WTC11 (cell line): ENCODE results near the gene HSP90AB1. TPM values are rescaled to one million over a fixed set of nuclear protein-coding genes. Genes with fewer than 3 reads are reported as not detected.

Experiments used
- ATAC-seq: fragments of 200-7000 bp; cut with Tn5 transposase; 2 replicates; pipeline ENCODE4 v1.10.0; 2021; ENCODE audit warnings: mild to moderate bottlenecking, moderate library complexity
- CTCF ChIA-PET: fragments of 300-600 bp; sonication (Branson Sonifier 250); formaldehyde crosslinking; loops from one replicate; lab custom pipeline; 2021; ENCODE audit warnings: antibody characterized with exemption; lab: Charles Lee
- POLR2A ChIA-PET: fragments of 350-600 bp; sonication (Branson Sonifier 250); formaldehyde crosslinking; loops from one replicate; lab custom pipeline; 2021; ENCODE audit warnings: antibody characterized with exemption; lab: Charles Lee
- DNase-seq: peaks from one replicate; pipeline ENCODE4 v3.0.0; 2021; ENCODE audit warnings: low spot score
- H3K27ac Mint-ChIP-seq: 2 replicates; pipeline ENCODE4 v1.8.0; 2021; ENCODE audit warnings: mixed read lengths
- H3K27me3 Mint-ChIP-seq: 2 replicates; pipeline ENCODE4 v1.8.0; 2021; ENCODE audit warnings: low read depth, mild to moderate bottlenecking, moderate library complexity, mixed read lengths
- H3K36me3 Mint-ChIP-seq: 2 replicates; pipeline ENCODE4 v1.8.0; 2021; ENCODE audit warnings: mixed read lengths
- H3K4me1 Mint-ChIP-seq: 2 replicates; pipeline ENCODE4 v1.8.0; 2022; ENCODE audit warnings: mixed read lengths
- H3K4me3 Mint-ChIP-seq: 2 replicates; pipeline ENCODE4 v1.8.0; 2021; ENCODE audit warnings: mild to moderate bottlenecking, moderate library complexity, mixed read lengths
- H3K9me3 Mint-ChIP-seq: 2 replicates; pipeline ENCODE4 v1.8.0; 2021; ENCODE audit warnings: mixed read lengths
- CBFB ChIP-seq: sonication (generic); formaldehyde crosslinking; IDR thresholded peaks from 2 replicates; pipeline ENCODE4 v1.8.1; 2022; ENCODE audit warnings: mild to moderate bottlenecking, low read depth, missing genetic modification reagents
- FOXK1 ChIP-seq: sonication (generic); formaldehyde crosslinking; IDR thresholded peaks from 2 replicates; pipeline ENCODE4 v1.8.0; 2022; ENCODE audit warnings: mild to moderate bottlenecking, moderate library complexity, missing genetic modification reagents
- HMGA2 ChIP-seq: fragments of 250-450 bp; sonication (Bioruptor Pico); IDR thresholded peaks from 2 replicates; pipeline ENCODE4 v1.4.0; 2021; ENCODE audit warnings: mild to moderate bottlenecking, moderate library complexity
- NFATC4 ChIP-seq: fragments of 250-450 bp; sonication (Bioruptor Pico); IDR thresholded peaks from 2 replicates; pipeline ENCODE4 v1.9.0; 2021; ENCODE audit warnings: mild to moderate bottlenecking
- PRRX2 ChIP-seq: fragments of 250-450 bp; sonication (Bioruptor Pico); IDR thresholded peaks from 2 replicates; pipeline ENCODE4 v1.8.0; 2021; ENCODE audit warnings: mild to moderate bottlenecking
- ZNF671 ChIP-seq: fragments of 250-450 bp; sonication (Bioruptor Pico); IDR thresholded peaks from 2 replicates; pipeline ENCODE4 v1.8.0; 2021; ENCODE audit warnings: mild to moderate bottlenecking
- total RNA-seq: library from RNA; stranded (reverse); gene quantifications from 3 replicates; pipeline ENCODE4 v1.2.3, GENCODE V29; 2021
- TF ChIP-seq, protein P1 (sequence below): sonication (generic); formaldehyde crosslinking; IDR thresholded peaks from 2 replicates; pipeline ENCODE4 v1.8.0; 2023; ENCODE audit warnings: missing genetic modification reagents, mild to moderate bottlenecking, borderline replicate concordance
- TF ChIP-seq, protein P2 (sequence below): sonication (generic); formaldehyde crosslinking; IDR thresholded peaks from 2 replicates; pipeline ENCODE4 v1.8.1; 2022; ENCODE audit warnings: low read depth, mild to moderate bottlenecking, moderate library complexity, missing genetic modification reagents, borderline replicate concordance
- TF ChIP-seq, protein P3 (sequence below): sonication (generic); formaldehyde crosslinking; IDR thresholded peaks from 2 replicates; pipeline ENCODE4 v1.8.0; 2022; ENCODE audit warnings: mild to moderate bottlenecking, missing genetic modification reagents
- TF ChIP-seq, protein P4 (sequence below): sonication (generic); formaldehyde crosslinking; IDR thresholded peaks from 2 replicates; pipeline ENCODE4 v1.8.1; 2022; ENCODE audit warnings: low read depth, missing genetic modification reagents, borderline replicate concordance
- TF ChIP-seq, protein P5 (sequence below): sonication (generic); formaldehyde crosslinking; IDR thresholded peaks from 2 replicates; pipeline ENCODE4 v1.8.1; 2023; ENCODE audit warnings: mild to moderate bottlenecking, missing genetic modification reagents
- TF ChIP-seq, protein P6 (sequence below): sonication (generic); formaldehyde crosslinking; IDR thresholded peaks from 2 replicates; pipeline ENCODE4 v1.8.1; 2022; ENCODE audit warnings: mild to moderate bottlenecking, missing genetic modification reagents, moderate library complexity, borderline replicate concordance
- TF ChIP-seq, protein P7 (sequence below): sonication (generic); formaldehyde crosslinking; IDR thresholded peaks from 2 replicates; pipeline ENCODE4 v1.8.1; 2022; ENCODE audit warnings: missing genetic modification reagents, borderline replicate concordance

The HSP90AB1 gene
- total RNA-seq, 1 experiment from 2014 or later = 2,171 TPM

DNA sequence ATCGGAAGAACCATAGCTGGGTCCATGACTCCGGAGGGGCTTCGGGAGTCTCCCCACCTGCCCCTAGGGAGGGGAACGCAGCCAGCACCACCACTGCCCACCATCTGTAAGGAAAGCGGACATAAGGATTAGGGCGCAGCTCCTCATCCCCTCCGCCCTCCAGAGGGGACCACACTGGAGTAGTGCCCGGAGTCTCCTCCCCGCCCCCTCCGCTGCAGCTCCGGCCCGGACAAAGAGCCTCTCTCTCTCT, 9.8 kb downstream of the HSP90AB1 start:
- CTCF ChIA-PET = interaction anchor here (0.6 to 4.4 kb wide), 39 partner anchors 8 to 627 kb away, joined by 3 to 76 read pairs (median 4); partner anchors contain the start of genes AARS2, HSP90AB1, SLC29A1 and TMEM151B
- H3K27ac Mint-ChIP-seq = peak overlapping the region; percentile 87
- ATAC-seq (no peak), DNase-seq (no peak)
- H3K36me3 Mint-ChIP-seq = peaks cover 41% of the 10 kb centered on the region
- POLR2A ChIA-PET = interaction anchor here (0.5 to 3.7 kb wide), 18 partner anchors 10 to 330 kb away, joined by 3 to 83 read pairs (median 4); partner anchors contain the start of genes AARS2, CDC5L, HSP90AB1 and SLC29A1
- TF ChIP-seq, protein P1, sequence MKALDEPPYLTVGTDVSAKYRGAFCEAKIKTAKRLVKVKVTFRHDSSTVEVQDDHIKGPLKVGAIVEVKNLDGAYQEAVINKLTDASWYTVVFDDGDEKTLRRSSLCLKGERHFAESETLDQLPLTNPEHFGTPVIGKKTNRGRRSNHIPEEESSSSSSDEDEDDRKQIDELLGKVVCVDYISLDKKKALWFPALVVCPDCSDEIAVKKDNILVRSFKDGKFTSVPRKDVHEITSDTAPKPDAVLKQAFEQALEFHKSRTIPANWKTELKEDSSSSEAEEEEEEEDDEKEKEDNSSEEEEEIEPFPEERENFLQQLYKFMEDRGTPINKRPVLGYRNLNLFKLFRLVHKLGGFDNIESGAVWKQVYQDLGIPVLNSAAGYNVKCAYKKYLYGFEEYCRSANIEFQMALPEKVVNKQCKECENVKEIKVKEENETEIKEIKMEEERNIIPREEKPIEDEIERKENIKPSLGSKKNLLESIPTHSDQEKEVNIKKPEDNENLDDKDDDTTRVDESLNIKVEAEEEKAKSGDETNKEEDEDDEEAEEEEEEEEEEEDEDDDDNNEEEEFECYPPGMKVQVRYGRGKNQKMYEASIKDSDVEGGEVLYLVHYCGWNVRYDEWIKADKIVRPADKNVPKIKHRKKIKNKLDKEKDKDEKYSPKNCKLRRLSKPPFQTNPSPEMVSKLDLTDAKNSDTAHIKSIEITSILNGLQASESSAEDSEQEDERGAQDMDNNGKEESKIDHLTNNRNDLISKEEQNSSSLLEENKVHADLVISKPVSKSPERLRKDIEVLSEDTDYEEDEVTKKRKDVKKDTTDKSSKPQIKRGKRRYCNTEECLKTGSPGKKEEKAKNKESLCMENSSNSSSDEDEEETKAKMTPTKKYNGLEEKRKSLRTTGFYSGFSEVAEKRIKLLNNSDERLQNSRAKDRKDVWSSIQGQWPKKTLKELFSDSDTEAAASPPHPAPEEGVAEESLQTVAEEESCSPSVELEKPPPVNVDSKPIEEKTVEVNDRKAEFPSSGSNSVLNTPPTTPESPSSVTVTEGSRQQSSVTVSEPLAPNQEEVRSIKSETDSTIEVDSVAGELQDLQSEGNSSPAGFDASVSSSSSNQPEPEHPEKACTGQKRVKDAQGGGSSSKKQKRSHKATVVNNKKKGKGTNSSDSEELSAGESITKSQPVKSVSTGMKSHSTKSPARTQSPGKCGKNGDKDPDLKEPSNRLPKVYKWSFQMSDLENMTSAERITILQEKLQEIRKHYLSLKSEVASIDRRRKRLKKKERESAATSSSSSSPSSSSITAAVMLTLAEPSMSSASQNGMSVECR = 0 out of 2 replicates have a peak, but pooled peaks have one; percentile 3
- 0 out of 2 replicates have a peak, but pooled peaks have one; percentile 28 for TF ChIP-seq ZNF671
- TF ChIP-seq, protein P2, sequence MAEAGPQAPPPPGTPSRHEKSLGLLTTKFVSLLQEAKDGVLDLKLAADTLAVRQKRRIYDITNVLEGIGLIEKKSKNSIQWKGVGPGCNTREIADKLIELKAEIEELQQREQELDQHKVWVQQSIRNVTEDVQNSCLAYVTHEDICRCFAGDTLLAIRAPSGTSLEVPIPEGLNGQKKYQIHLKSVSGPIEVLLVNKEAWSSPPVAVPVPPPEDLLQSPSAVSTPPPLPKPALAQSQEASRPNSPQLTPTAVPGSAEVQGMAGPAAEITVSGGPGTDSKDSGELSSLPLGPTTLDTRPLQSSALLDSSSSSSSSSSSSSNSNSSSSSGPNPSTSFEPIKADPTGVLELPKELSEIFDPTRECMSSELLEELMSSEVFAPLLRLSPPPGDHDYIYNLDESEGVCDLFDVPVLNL (CRISPR knock-in tag) = 0 out of 2 replicates have a peak, but pooled peaks have one; percentile 5
- TF ChIP-seq, protein P3, sequence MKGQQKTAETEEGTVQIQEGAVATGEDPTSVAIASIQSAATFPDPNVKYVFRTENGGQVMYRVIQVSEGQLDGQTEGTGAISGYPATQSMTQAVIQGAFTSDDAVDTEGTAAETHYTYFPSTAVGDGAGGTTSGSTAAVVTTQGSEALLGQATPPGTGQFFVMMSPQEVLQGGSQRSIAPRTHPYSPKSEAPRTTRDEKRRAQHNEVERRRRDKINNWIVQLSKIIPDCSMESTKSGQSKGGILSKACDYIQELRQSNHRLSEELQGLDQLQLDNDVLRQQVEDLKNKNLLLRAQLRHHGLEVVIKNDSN = no peak
- H3K4me3 Mint-ChIP-seq = peak overlapping the region; percentile 83
- no peaks in the 10 kb centered on the region for H3K9me3 Mint-ChIP-seq
- H3K4me1 Mint-ChIP-seq = peaks cover 30% of the 10 kb centered on the region
- no peaks in the 10 kb centered on the region for H3K27me3 Mint-ChIP-seq

DNA sequence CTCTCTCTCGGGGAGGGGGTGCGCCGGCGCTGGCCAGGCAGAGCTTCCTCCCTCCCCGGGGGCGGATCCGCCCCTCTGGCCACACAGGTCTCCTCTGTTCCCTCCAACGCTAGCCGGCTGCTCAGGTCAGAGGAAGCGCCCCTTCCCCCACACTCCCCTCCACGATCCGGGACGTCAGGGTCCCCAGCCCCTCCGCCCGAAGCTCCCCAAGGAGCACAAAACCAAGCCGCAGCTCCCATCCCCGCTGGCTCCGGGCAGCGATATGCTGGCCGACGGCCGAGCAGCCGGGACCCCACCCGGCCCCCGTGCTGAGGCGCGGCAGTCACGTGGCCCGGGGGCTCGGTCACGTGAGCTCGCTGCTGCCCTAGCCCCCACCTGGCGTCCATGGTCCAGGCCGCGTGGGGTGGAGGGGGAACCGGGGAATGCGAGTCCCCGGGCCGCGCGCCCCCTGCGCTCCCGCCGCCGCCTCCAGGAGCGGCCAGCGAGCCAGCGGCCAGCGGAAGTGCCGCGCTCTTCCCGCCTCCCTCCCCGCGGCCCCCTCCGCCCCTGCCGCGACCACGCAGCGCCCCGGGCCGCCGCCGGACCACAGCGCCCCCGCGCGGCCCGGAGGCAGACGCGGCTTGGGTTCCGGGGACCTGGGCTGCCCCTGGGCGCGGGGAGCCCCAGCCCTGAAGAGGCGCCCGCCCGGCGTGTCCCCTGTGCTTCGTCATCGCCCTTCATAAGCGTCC, 10.3 kb downstream of the HSP90AB1 start, which contains the start of gene SLC35B2:
SLC35B2 (minus strand) TSS at position 504 of the 728 bp plus-strand sequence; CDS start at position 386, 118 bp downstream.
- Mint-ChIP-seq H3K36me3 (peaks cover 36% of the 10 kb centered on the region), H3K4me3 (peak within 1 kb of the TSS; percentile 83), H3K9me3 (no peaks in the 10 kb centered on the region), H3K4me1 (peaks cover 27% of the 10 kb centered on the region), H3K27ac (peak within 1 kb of the TSS; percentile 87), H3K27me3 (no peaks in the 10 kb centered on the region)
- POLR2A ChIA-PET = interaction anchor here (0.6 to 3.7 kb wide), 17 partner anchors 10 to 331 kb away, joined by 3 to 83 read pairs (median 4); partner anchors contain the start of genes AARS2, CDC5L, HSP90AB1 and SLC29A1
- DNase-seq (peak; percentile 76), ATAC-seq (peak; percentile 31)
- CTCF ChIA-PET = interaction anchor here (0.7 to 4.4 kb wide), 35 partner anchors 8 to 628 kb away, joined by 3 to 76 read pairs (median 5); partner anchors contain the start of genes AARS2, HSP90AB1, SLC29A1 and TMEM151B
- TF ChIP-seq, protein P4, sequence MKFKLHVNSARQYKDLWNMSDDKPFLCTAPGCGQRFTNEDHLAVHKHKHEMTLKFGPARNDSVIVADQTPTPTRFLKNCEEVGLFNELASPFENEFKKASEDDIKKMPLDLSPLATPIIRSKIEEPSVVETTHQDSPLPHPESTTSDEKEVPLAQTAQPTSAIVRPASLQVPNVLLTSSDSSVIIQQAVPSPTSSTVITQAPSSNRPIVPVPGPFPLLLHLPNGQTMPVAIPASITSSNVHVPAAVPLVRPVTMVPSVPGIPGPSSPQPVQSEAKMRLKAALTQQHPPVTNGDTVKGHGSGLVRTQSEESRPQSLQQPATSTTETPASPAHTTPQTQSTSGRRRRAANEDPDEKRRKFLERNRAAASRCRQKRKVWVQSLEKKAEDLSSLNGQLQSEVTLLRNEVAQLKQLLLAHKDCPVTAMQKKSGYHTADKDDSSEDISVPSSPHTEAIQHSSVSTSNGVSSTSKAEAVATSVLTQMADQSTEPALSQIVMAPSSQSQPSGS (CRISPR knock-in tag) = no peak
- peak; percentile 68 for TF ChIP-seq FOXK1 (CRISPR knock-in tag)
- TF ChIP-seq, protein P5, sequence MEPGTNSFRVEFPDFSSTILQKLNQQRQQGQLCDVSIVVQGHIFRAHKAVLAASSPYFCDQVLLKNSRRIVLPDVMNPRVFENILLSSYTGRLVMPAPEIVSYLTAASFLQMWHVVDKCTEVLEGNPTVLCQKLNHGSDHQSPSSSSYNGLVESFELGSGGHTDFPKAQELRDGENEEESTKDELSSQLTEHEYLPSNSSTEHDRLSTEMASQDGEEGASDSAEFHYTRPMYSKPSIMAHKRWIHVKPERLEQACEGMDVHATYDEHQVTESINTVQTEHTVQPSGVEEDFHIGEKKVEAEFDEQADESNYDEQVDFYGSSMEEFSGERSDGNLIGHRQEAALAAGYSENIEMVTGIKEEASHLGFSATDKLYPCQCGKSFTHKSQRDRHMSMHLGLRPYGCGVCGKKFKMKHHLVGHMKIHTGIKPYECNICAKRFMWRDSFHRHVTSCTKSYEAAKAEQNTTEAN (CRISPR knock-in tag) = no peak
- TF ChIP-seq PRRX2 = no peak; the same call in 1 of the 2 replicates
- TF ChIP-seq NFATC4 (CRISPR knock-in tag) = 0 out of 2 replicates have a peak, but pooled peaks have one; percentile 22
- TF ChIP-seq CBFB = no peak
- TF ChIP-seq, protein P6, sequence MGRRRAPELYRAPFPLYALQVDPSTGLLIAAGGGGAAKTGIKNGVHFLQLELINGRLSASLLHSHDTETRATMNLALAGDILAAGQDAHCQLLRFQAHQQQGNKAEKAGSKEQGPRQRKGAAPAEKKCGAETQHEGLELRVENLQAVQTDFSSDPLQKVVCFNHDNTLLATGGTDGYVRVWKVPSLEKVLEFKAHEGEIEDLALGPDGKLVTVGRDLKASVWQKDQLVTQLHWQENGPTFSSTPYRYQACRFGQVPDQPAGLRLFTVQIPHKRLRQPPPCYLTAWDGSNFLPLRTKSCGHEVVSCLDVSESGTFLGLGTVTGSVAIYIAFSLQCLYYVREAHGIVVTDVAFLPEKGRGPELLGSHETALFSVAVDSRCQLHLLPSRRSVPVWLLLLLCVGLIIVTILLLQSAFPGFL (CRISPR knock-in tag) = peak; percentile 77; the same call in 1 of the 2 replicates
- TF ChIP-seq, protein P7, sequence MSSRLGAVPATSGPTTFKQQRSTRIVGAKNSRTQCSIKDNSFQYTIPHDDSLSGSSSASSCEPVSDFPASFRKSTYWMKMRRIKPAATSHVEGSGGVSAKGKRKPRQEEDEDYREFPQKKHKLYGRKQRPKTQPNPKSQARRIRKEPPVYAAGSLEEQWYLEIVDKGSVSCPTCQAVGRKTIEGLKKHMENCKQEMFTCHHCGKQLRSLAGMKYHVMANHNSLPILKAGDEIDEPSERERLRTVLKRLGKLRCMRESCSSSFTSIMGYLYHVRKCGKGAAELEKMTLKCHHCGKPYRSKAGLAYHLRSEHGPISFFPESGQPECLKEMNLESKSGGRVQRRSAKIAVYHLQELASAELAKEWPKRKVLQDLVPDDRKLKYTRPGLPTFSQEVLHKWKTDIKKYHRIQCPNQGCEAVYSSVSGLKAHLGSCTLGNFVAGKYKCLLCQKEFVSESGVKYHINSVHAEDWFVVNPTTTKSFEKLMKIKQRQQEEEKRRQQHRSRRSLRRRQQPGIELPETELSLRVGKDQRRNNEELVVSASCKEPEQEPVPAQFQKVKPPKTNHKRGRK = no peak
- peak; percentile 14; the same call in 1 of the 2 replicates for TF ChIP-seq HMGA2 (CRISPR knock-in tag)
- TF ChIP-seq, protein P1 = peak; percentile 71; the same call in 1 of the 2 replicates
